Spleen (tissue), 7 donors: ENCODE results near the gene TUT1.

Source experiments
- CTCF ChIP-seq, 11 experiments: fragments of 200-600 bp in 7 of 11; fragments of 450-650 bp in 4 of 11; sonication (generic) in 4 of 11; IDR thresholded peaks in 8 of 11; conservative IDR thresholded peaks in 3 of 11; 1 replicate in 7 of 11; 2 replicates in 4 of 11; pipeline versions ENCODE4 v1.4.0 to v1.8.0; 2016 to 2021; ENCODE audit warnings: antibody characterized with exemption in 11 of 11, inconsistent platforms in 4 of 11, mild to moderate bottlenecking in 1 of 11
- POLR2A ChIP-seq, 3 donors: fragments of 450-650 bp; IDR thresholded peaks; one replicate each; pipeline ENCODE4 v1.5.1; 2017; ENCODE audit warnings: antibody characterized with exemption in 3 of 3, mild to moderate bottlenecking in 1 of 3
- donor health status: DM: no; HTN: no; CAD: no; lungs with moderate emphysema.
- donor health status: DM: no; HTN: no; CAD: no.
- donor health status: DM: no; HTN: no; CAD: no.

GRCh38 chr11:62595124-62595523 lies 3.8 kb upstream of the TUT1 start:
- TF ChIP-seq POLR2A (IDR thresholded peaks at IDR 0.05) (no peak), CTCF (IDR thresholded peaks at IDR 0.05 in 8 of 11, conservative IDR thresholded peaks at IDR 0.05 in 3 of 11) (no peak)
